ENCODE measurements around the gene ZNF311.
A peak's percentile ranks its signal among the peaks of the same experiment; 100 is the strongest.

ZNF311 gene

DNA sequence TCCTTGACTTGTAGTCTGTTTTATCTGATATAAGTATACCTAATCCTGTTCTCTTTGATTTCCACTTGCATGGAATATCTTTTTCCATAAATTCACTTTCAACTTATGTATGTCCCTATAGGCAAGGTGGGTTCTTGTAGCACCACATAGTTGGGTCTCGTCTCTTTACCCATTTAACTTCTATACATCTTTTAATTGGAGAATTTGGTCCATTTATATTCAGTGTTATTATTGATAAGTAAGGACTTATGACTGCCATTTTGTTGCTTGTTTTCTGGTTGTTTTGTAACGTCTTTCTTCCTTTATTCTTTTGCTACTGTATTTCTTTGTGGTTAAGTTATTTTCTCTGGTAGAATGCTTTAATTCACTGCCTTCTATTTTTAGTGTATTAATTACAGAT is 14.5 kb upstream of the ZNF311 start:
- TF ChIP-seq RAD21 (IDR thresholded peaks at IDR 0.05; ENCODE audit: low read depth): no peak
- no peak for TF ChIP-seq FOXM1 (IDR thresholded peaks at IDR 0.05; ENCODE audit: borderline replicate concordance, low read depth)
- TF ChIP-seq TEAD4 (IDR thresholded peaks at IDR 0.05): no peak
- TF ChIP-seq NFIC (IDR thresholded peaks at IDR 0.05): no peak
- TF ChIP-seq, protein P1, sequence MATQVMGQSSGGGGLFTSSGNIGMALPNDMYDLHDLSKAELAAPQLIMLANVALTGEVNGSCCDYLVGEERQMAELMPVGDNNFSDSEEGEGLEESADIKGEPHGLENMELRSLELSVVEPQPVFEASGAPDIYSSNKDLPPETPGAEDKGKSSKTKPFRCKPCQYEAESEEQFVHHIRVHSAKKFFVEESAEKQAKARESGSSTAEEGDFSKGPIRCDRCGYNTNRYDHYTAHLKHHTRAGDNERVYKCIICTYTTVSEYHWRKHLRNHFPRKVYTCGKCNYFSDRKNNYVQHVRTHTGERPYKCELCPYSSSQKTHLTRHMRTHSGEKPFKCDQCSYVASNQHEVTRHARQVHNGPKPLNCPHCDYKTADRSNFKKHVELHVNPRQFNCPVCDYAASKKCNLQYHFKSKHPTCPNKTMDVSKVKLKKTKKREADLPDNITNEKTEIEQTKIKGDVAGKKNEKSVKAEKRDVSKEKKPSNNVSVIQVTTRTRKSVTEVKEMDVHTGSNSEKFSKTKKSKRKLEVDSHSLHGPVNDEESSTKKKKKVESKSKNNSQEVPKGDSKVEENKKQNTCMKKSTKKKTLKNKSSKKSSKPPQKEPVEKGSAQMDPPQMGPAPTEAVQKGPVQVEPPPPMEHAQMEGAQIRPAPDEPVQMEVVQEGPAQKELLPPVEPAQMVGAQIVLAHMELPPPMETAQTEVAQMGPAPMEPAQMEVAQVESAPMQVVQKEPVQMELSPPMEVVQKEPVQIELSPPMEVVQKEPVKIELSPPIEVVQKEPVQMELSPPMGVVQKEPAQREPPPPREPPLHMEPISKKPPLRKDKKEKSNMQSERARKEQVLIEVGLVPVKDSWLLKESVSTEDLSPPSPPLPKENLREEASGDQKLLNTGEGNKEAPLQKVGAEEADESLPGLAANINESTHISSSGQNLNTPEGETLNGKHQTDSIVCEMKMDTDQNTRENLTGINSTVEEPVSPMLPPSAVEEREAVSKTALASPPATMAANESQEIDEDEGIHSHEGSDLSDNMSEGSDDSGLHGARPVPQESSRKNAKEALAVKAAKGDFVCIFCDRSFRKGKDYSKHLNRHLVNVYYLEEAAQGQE (IDR thresholded peaks at IDR 0.05; ENCODE audit: low read depth): no peak

- TF ChIP-seq, protein P2, sequence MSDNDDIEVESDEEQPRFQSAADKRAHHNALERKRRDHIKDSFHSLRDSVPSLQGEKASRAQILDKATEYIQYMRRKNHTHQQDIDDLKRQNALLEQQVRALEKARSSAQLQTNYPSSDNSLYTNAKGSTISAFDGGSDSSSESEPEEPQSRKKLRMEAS (IDR thresholded peaks at IDR 0.05): no peak
- TF ChIP-seq ZBTB7A (IDR thresholded peaks at IDR 0.05; ENCODE audit: low read depth) (no peak), CEBPB (IDR thresholded peaks at IDR 0.05) (no peak), YY1 (IDR thresholded peaks at IDR 0.05; ENCODE audit: low read depth) (no peak), TEAD4 (IDR thresholded peaks at IDR 0.05) (no peak), TCF12 (IDR thresholded peaks at IDR 0.05; ENCODE audit: low read depth) (no peak)
- TF ChIP-seq, protein P3, sequence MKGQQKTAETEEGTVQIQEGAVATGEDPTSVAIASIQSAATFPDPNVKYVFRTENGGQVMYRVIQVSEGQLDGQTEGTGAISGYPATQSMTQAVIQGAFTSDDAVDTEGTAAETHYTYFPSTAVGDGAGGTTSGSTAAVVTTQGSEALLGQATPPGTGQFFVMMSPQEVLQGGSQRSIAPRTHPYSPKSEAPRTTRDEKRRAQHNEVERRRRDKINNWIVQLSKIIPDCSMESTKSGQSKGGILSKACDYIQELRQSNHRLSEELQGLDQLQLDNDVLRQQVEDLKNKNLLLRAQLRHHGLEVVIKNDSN (IDR thresholded peaks at IDR 0.05): no peak
- TF ChIP-seq, protein P1 (IDR thresholded peaks at IDR 0.05; ENCODE audit: low read depth): no peak
These were observed 12.3 kb upstream of the ZNF311 start for GRCh38 chr6:29017428-29017802.

GRCh38 chr6:29016559-29017427 is 11.7 kb upstream of the ZNF311 start:
- no peak for TF ChIP-seq ZBTB7A (IDR thresholded peaks at IDR 0.05; ENCODE audit: low read depth)
- peak; percentile 80 for TF ChIP-seq RAD21 (IDR thresholded peaks at IDR 0.05; ENCODE audit: low read depth)

DNA sequence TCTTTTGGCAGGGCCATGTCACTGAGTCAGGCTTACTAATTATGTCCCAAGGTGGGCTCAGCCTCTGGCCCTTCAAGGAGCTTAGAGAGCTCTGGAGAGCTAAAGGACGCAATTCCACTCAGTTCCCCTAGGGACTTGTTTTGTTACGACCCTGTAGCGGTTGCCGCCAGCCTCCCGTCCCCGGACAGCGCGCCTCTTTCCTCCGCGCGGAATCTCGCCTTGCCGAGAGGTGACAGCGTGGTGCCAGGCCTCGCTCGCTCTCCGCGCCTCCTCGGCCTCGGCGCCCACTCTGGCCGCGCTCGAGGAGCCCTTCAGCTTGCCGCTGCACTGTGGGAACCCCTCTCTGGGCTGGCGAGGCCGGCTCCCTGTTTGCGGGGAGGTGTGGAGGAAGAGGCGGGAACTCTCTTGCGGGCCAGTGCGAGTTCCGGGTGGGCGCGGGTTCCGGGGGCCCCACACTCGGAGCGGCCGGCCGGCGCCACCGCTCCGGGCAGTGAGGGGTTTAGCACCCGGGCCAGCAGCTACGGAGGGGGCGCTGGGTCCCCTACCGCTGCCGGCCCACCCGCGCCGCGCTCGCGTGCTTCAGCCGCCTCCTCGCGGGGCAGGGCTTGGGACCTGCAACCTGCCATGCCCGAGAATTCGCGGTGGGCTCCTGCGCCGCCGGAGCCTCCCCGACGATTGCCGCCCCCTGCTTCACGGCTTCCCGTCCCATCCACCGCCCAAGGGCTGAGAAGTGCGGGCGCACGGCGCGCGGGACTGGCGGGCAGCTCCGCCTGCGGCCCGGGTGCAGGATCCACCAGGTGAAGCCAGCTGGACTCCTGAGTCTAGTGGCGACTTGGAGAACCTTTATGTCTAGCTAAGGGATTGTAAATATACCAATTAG is 9.9 kb upstream of the ZNF311 start:
- TF ChIP-seq CREB1 (IDR thresholded peaks at IDR 0.05; ENCODE audit: low read depth) (no peak), TEAD4 (IDR thresholded peaks at IDR 0.05) (no peak), EP300 (IDR thresholded peaks at IDR 0.05; ENCODE audit: borderline replicate concordance) (no peak), FOXM1 (IDR thresholded peaks at IDR 0.05; ENCODE audit: borderline replicate concordance, low read depth) (no peak), TAF1 (IDR thresholded peaks at IDR 0.05; ENCODE audit: low read depth) (no peak)
- TF ChIP-seq, protein P3 (IDR thresholded peaks at IDR 0.05): no peak
- TF ChIP-seq, protein P1 (IDR thresholded peaks at IDR 0.05; ENCODE audit: low read depth): no peak

DNA sequence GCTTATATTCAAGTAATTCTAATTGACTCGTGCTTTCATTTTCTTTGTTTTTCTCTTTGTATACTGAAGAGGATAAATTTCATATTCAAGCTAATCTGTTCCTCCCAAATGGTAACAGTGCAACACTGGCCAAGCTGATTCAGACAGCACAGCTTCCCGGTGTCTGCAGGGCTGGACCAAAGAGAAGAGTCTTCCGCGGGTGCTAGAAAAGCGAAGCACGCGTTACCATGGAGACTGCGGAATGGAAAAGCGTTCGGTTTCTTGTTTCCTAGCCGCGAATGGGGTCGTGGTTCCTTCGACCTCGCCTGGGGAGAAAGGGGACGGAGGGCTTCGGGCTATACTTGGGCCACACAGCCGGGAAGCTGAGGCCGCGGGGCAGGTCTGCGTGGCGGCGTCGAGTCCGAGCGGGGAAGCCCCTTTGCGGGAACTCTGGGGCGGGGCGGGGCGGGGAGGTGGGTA is 6.2 kb upstream of the ZNF311 start:
- TF ChIP-seq, protein P3 (IDR thresholded peaks at IDR 0.05): no peak
- no peak for TF ChIP-seq FOXM1 (IDR thresholded peaks at IDR 0.05; ENCODE audit: borderline replicate concordance, low read depth)
- TF ChIP-seq CREB1 (IDR thresholded peaks at IDR 0.05; ENCODE audit: low read depth): no peak
- no peak for TF ChIP-seq TAF1 (IDR thresholded peaks at IDR 0.05; ENCODE audit: low read depth)
- TF ChIP-seq, protein P2 (IDR thresholded peaks at IDR 0.05): no peak
- TF ChIP-seq, protein P1 (IDR thresholded peaks at IDR 0.05; ENCODE audit: low read depth): no peak
- no peak for TF ChIP-seq EGR1 (IDR thresholded peaks at IDR 0.05)
- no peak for TF ChIP-seq CEBPB (IDR thresholded peaks at IDR 0.05)
- TF ChIP-seq RAD21 (IDR thresholded peaks at IDR 0.05; ENCODE audit: low read depth): no peak
- no peak for TF ChIP-seq NFIC (IDR thresholded peaks at IDR 0.05)
- no peak for TF ChIP-seq ZBTB7A (IDR thresholded peaks at IDR 0.05; ENCODE audit: low read depth)
- no peak for TF ChIP-seq EP300 (IDR thresholded peaks at IDR 0.05; ENCODE audit: borderline replicate concordance)
- no peak for TF ChIP-seq YY1 (IDR thresholded peaks at IDR 0.05; ENCODE audit: low read depth)
- TF ChIP-seq TCF12 (IDR thresholded peaks at IDR 0.05; ENCODE audit: low read depth): no peak
